ENCODE data around the gene ERN1. TPM values are rescaled to one million over a fixed set of nuclear protein-coding genes. Genes with fewer than 3 reads are reported as not detected.

ERN1 gene
- total RNA-seq, 1 donor: 12.7 TPM

GRCh38 chr17:64077379-64077778 lies 52.6 kb downstream of the ERN1 start:
- Histone ChIP-seq H3K9me3 (ENCODE audit: low read depth, low read length) (no peaks in the 10 kb centered on the region), H3K4me1 (ENCODE audit: insufficient read depth, low read length) (peaks cover 25% of the 10 kb centered on the region), H3K4me3 (ENCODE audit: insufficient read depth, low read length) (no peak overlapping the region), H2AFZ (ENCODE audit: low read length) (no peak overlapping the region), H3K27ac (ENCODE audit: low read depth, low read length) (no peak overlapping the region), H3K36me3 (ENCODE audit: insufficient read depth, low read length) (peaks cover 7% of the 10 kb centered on the region), H3K27me3 (ENCODE audit: insufficient read depth, low read length) (no peaks in the 10 kb centered on the region), H3K79me2 (ENCODE audit: insufficient read depth, low read length) (peaks cover 3% of the 10 kb centered on the region), H3K4me2 (ENCODE audit: insufficient read depth, low read length) (no peak overlapping the region), H4K20me1 (ENCODE audit: insufficient read depth, low read length) (peaks cover 4% of the 10 kb centered on the region)
- DNase-seq (ENCODE audit: insufficient read length, low spot score, missing footprints): no peak
- no peak for TF ChIP-seq CTCF (IDR thresholded peaks at IDR 0.05; ENCODE audit: extremely low read depth, low read depth, low read length)

- H3K4me2 ChIP-seq (ENCODE audit: insufficient read depth, low read length): no peak overlapping the region
- peaks cover 13% of the 10 kb centered on the region for H3K36me3 ChIP-seq (ENCODE audit: insufficient read depth, low read length)
- H4K20me1 ChIP-seq (ENCODE audit: insufficient read depth, low read length): no peaks in the 10 kb centered on the region
- no peak overlapping the region for H2AFZ ChIP-seq (ENCODE audit: low read length)
- no peak for DNase-seq (ENCODE audit: insufficient read length, low spot score, missing footprints)
- H3K27ac ChIP-seq (ENCODE audit: low read depth, low read length): no peak overlapping the region
- H3K4me1 ChIP-seq (ENCODE audit: insufficient read depth, low read length): peaks cover 18% of the 10 kb centered on the region
- no peaks in the 10 kb centered on the region for H3K9me3 ChIP-seq (ENCODE audit: low read depth, low read length)
- no peaks in the 10 kb centered on the region for H3K27me3 ChIP-seq (ENCODE audit: insufficient read depth, low read length)
- H3K4me3 ChIP-seq (ENCODE audit: insufficient read depth, low read length): no peak overlapping the region
- H3K79me2 ChIP-seq (ENCODE audit: insufficient read depth, low read length): peaks cover under 1% of the 10 kb centered on the region
- TF ChIP-seq CTCF (IDR thresholded peaks at IDR 0.05; ENCODE audit: extremely low read depth, low read depth, low read length): no peak
These were observed 54.0 kb downstream of the ERN1 start for GRCh38 chr17:64075913-64076312.

- Histone ChIP-seq H3K4me2 (ENCODE audit: insufficient read depth, low read length) (no peak overlapping the region), H4K20me1 (ENCODE audit: insufficient read depth, low read length) (no peaks in the 10 kb centered on the region), H3K27ac (ENCODE audit: low read depth, low read length) (peak overlapping the region; percentile 48), H3K4me3 (ENCODE audit: insufficient read depth, low read length) (no peak overlapping the region), H2AFZ (ENCODE audit: low read length) (no peak overlapping the region), H3K27me3 (ENCODE audit: insufficient read depth, low read length) (no peaks in the 10 kb centered on the region), H3K9me3 (ENCODE audit: low read depth, low read length) (peaks cover 2% of the 10 kb centered on the region), H3K36me3 (ENCODE audit: insufficient read depth, low read length) (peaks cover 17% of the 10 kb centered on the region), H3K4me1 (ENCODE audit: insufficient read depth, low read length) (peaks cover 18% of the 10 kb centered on the region), H3K79me2 (ENCODE audit: insufficient read depth, low read length) (no peaks in the 10 kb centered on the region)
- peak; percentile 23 for DNase-seq (ENCODE audit: insufficient read length, low spot score, missing footprints)
- TF ChIP-seq CTCF (IDR thresholded peaks at IDR 0.05; ENCODE audit: extremely low read depth, low read depth, low read length): no peak
These were observed 55.1 kb downstream of the ERN1 start for GRCh38 chr17:64074704-64075426.

GRCh38 chr17:64073771-64074703 lies 55.9 kb downstream of the ERN1 start:
- H2AFZ ChIP-seq (ENCODE audit: low read length): no peak overlapping the region
- H3K27me3 ChIP-seq (ENCODE audit: insufficient read depth, low read length): no peaks in the 10 kb centered on the region
- no peaks in the 10 kb centered on the region for H3K79me2 ChIP-seq (ENCODE audit: insufficient read depth, low read length)
- H3K27ac ChIP-seq (ENCODE audit: low read depth, low read length): no peak overlapping the region
- peaks cover 25% of the 10 kb centered on the region for H3K36me3 ChIP-seq (ENCODE audit: insufficient read depth, low read length)
- TF ChIP-seq CTCF (IDR thresholded peaks at IDR 0.05; ENCODE audit: extremely low read depth, low read depth, low read length): no peak
- H3K4me1 ChIP-seq (ENCODE audit: insufficient read depth, low read length): peaks cover 18% of the 10 kb centered on the region
- H3K9me3 ChIP-seq (ENCODE audit: low read depth, low read length): peaks cover 9% of the 10 kb centered on the region
- no peaks in the 10 kb centered on the region for H4K20me1 ChIP-seq (ENCODE audit: insufficient read depth, low read length)
- H3K4me2 ChIP-seq (ENCODE audit: insufficient read depth, low read length): no peak overlapping the region
- DNase-seq (ENCODE audit: insufficient read length, low spot score, missing footprints): no peak
- H3K4me3 ChIP-seq (ENCODE audit: insufficient read depth, low read length): no peak overlapping the region
